Rectal smooth muscle tissue (tissue), 1 donor: Measurements from ENCODE around the gene KCND3.

ENCODE experiments used
- H3K27ac ChIP-seq: one replicate; pipeline ENCODE4 v1.7.0; 2013; ENCODE audit warnings: low read depth, low read length, inconsistent platforms
- H3K27me3 ChIP-seq: one replicate; pipeline ENCODE4 v1.7.0; 2013; ENCODE audit warnings: low read length; ENCODE audit not compliant: control insufficient read depth, insufficient read depth
- H3K36me3 ChIP-seq: one replicate; pipeline ENCODE4 v1.7.0; 2013; ENCODE audit warnings: low read length; ENCODE audit not compliant: control insufficient read depth, insufficient read depth
- H3K4me1 ChIP-seq: one replicate; pipeline ENCODE4 v1.7.0; 2013; ENCODE audit warnings: low read length; ENCODE audit not compliant: control insufficient read depth, insufficient read depth
- H3K4me3 ChIP-seq: one replicate; pipeline ENCODE4 v1.7.0; 2013; ENCODE audit warnings: low read length
- H3K9ac ChIP-seq: one replicate; pipeline ENCODE4 v1.7.0; 2013; ENCODE audit warnings: low read length

KCND3 gene

GRCh38 chr1:111948209-111949171 lies 41.0 kb downstream of the KCND3 start:
- Histone ChIP-seq H3K4me1 (peaks cover 6% of the 10 kb centered on the region), H3K27me3 (no peaks in the 10 kb centered on the region), H3K27ac (peak overlapping the region; percentile 78), H3K4me3 (no peak overlapping the region), H3K9ac (no peak overlapping the region), H3K36me3 (no peaks in the 10 kb centered on the region)

- no peak overlapping the region for H3K27ac ChIP-seq
- peaks cover 6% of the 10 kb centered on the region for H3K4me1 ChIP-seq
- no peaks in the 10 kb centered on the region for H3K27me3 ChIP-seq
- no peaks in the 10 kb centered on the region for H3K36me3 ChIP-seq
- no peak overlapping the region for H3K9ac ChIP-seq
- H3K4me3 ChIP-seq, result no peak overlapping the region
These were observed 45.4 kb downstream of the KCND3 start for GRCh38 chr1:111943846-111944749.

- Histone ChIP-seq H3K4me1 (peaks cover 5% of the 10 kb centered on the region), H3K27me3 (no peaks in the 10 kb centered on the region), H3K9ac (no peak overlapping the region), H3K4me3 (no peak overlapping the region), H3K27ac (no peak overlapping the region), H3K36me3 (no peaks in the 10 kb centered on the region)
These were observed 46.4 kb downstream of the KCND3 start for GRCh38 chr1:111943066-111943465.

- Histone ChIP-seq H3K4me3 (no peak overlapping the region), H3K27ac (no peak overlapping the region), H3K36me3 (no peaks in the 10 kb centered on the region), H3K4me1 (no peaks in the 10 kb centered on the region), H3K9ac (no peak overlapping the region), H3K27me3 (no peaks in the 10 kb centered on the region)
These were observed 50.9 kb downstream of the KCND3 start for GRCh38 chr1:111938536-111938935.

GRCh38 chr1:111938123-111938522 lies 51.3 kb downstream of the KCND3 start:
- Histone ChIP-seq H3K27me3 (no peaks in the 10 kb centered on the region), H3K4me3 (no peak overlapping the region), H3K27ac (no peak overlapping the region), H3K36me3 (no peaks in the 10 kb centered on the region), H3K9ac (no peak overlapping the region), H3K4me1 (no peaks in the 10 kb centered on the region)

- Histone ChIP-seq H3K9ac (no peak overlapping the region), H3K27ac (no peak overlapping the region), H3K4me3 (no peak overlapping the region), H3K4me1 (no peaks in the 10 kb centered on the region), H3K27me3 (no peaks in the 10 kb centered on the region), H3K36me3 (no peaks in the 10 kb centered on the region)
These were observed 52.2 kb downstream of the KCND3 start for GRCh38 chr1:111937147-111937725.

GRCh38 chr1:111934106-111934852 lies 55.2 kb downstream of the KCND3 start:
- H3K27ac ChIP-seq, result no peak overlapping the region
- no peak overlapping the region for H3K9ac ChIP-seq
- no peaks in the 10 kb centered on the region for H3K36me3 ChIP-seq
- no peak overlapping the region for H3K4me3 ChIP-seq
- no peaks in the 10 kb centered on the region for H3K4me1 ChIP-seq
- H3K27me3 ChIP-seq, result no peaks in the 10 kb centered on the region

GRCh38 chr1:111930356-111930755 lies 59.1 kb downstream of the KCND3 start:
- Histone ChIP-seq H3K27me3 (no peaks in the 10 kb centered on the region), H3K36me3 (no peaks in the 10 kb centered on the region), H3K27ac (no peak overlapping the region), H3K4me1 (no peaks in the 10 kb centered on the region), H3K9ac (no peak overlapping the region), H3K4me3 (no peak overlapping the region)

- H3K36me3 ChIP-seq, result no peaks in the 10 kb centered on the region
- no peaks in the 10 kb centered on the region for H3K27me3 ChIP-seq
- no peak overlapping the region for H3K27ac ChIP-seq
- H3K9ac ChIP-seq, result no peak overlapping the region
- H3K4me1 ChIP-seq, result no peaks in the 10 kb centered on the region
- H3K4me3 ChIP-seq, result no peak overlapping the region
These were observed 60.9 kb downstream of the KCND3 start for GRCh38 chr1:111928531-111928930.

GRCh38 chr1:111927652-111928051 lies 61.8 kb downstream of the KCND3 start:
- no peaks in the 10 kb centered on the region for H3K36me3 ChIP-seq
- H3K4me3 ChIP-seq, result no peak overlapping the region
- H3K9ac ChIP-seq, result no peak overlapping the region
- no peaks in the 10 kb centered on the region for H3K27me3 ChIP-seq
- no peaks in the 10 kb centered on the region for H3K4me1 ChIP-seq
- H3K27ac ChIP-seq, result no peak overlapping the region

GRCh38 chr1:111924786-111925185 lies 64.7 kb downstream of the KCND3 start:
- no peaks in the 10 kb centered on the region for H3K36me3 ChIP-seq
- no peak overlapping the region for H3K9ac ChIP-seq

GRCh38 chr1:111923766-111924165 lies 65.7 kb downstream of the KCND3 start:
- no peaks in the 10 kb centered on the region for H3K36me3 ChIP-seq
- peaks cover 5% of the 10 kb centered on the region for H3K4me1 ChIP-seq
- H3K4me3 ChIP-seq, result no peak overlapping the region
- no peaks in the 10 kb centered on the region for H3K27me3 ChIP-seq
- H3K27ac ChIP-seq, result no peak overlapping the region
- no peak overlapping the region for H3K9ac ChIP-seq

More at GRCh38 chr1:111924786-111925185, 64.7 kb downstream of the KCND3 start:
- Histone ChIP-seq H3K27ac (no peak overlapping the region), H3K4me3 (no peak overlapping the region), H3K4me1 (peaks cover 5% of the 10 kb centered on the region), H3K27me3 (no peaks in the 10 kb centered on the region)
